Mammary epithelial cell (primary cell): ENCODE results near the gene PHLPP1.

Experiments used
- CTCF ChIP-seq, 2 donors: IDR thresholded peaks in 1 of 2; conservative IDR thresholded peaks in 1 of 2; 2 replicates each; pipeline ENCODE4 v1.5.1; 2011 to 2012; ENCODE audit warnings: inconsistent platforms in 2 of 2, low read length in 2 of 2, mild to moderate bottlenecking in 2 of 2, control low read depth in 1 of 2, low read depth in 1 of 2; ENCODE audit not compliant: insufficient read depth in 1 of 2; ENCODE audit errors: extremely low read depth in 1 of 2
- EZH2 ChIP-seq: IDR thresholded peaks from 2 replicates; pipeline ENCODE4 v1.6.1; 2012; ENCODE audit warnings: low read length, inconsistent platforms, borderline replicate concordance

- TF ChIP-seq CTCF (conservative IDR thresholded peaks at IDR 0.05 in 1 of 2, IDR thresholded peaks at IDR 0.05 in 1 of 2; ENCODE audit: extremely low read depth in 1 of 2, insufficient read depth in 1 of 2, low read depth in 1 of 2, low read length in 2 of 2) (no peak), EZH2 (no peak)
Observed at GRCh38 chr18:62865498-62865897, 150.2 kb downstream of the PHLPP1 start.
